DOHH2 (cell line): Measurements from ENCODE around the gene PPP1R3F.

Experiments used
- H3F3A ChIP-seq: fragments of 200-600 bp; sonication (generic), shearing (Covaris generic); 2 replicates; pipeline ENCODE4 v1.6.0; 2016; ENCODE audit warnings: antibody characterized with exemption, mild to moderate bottlenecking; ENCODE audit not compliant: control insufficient read depth, insufficient read depth
- H3K27ac ChIP-seq: fragments of 200-600 bp; sonication (generic); 2 replicates; pipeline ENCODE4 v1.5.1; 2014; ENCODE audit warnings: low read depth, mild to moderate bottlenecking, low read length, moderate library complexity
- H3K27me3 ChIP-seq: fragments of 200-600 bp; sonication (generic); 2 replicates; pipeline ENCODE4 v1.6.1; 2014; ENCODE audit warnings: mild to moderate bottlenecking, low read length, mixed read lengths; ENCODE audit not compliant: control insufficient read depth
- H3K36me3 ChIP-seq: fragments of 200-600 bp; sonication (generic); 2 replicates; pipeline ENCODE4 v1.6.1; 2014; ENCODE audit warnings: mild to moderate bottlenecking, low read length, moderate library complexity, mixed read lengths; ENCODE audit not compliant: control insufficient read depth
- H3K4me1 ChIP-seq: fragments of 200-600 bp; sonication (generic); 2 replicates; pipeline ENCODE4 v1.6.1; 2014; ENCODE audit warnings: mild to moderate bottlenecking, low read length, mixed read lengths; ENCODE audit not compliant: control insufficient read depth
- H3K4me2 ChIP-seq: fragments of 200-600 bp; sonication (generic); 2 replicates; pipeline ENCODE4 v1.6.0; 2014; ENCODE audit warnings: mild to moderate bottlenecking, low read length, moderate library complexity
- H3K4me3 ChIP-seq: fragments of 200-600 bp; sonication (generic); 2 replicates; pipeline ENCODE4 v1.5.1; 2014; ENCODE audit warnings: mild to moderate bottlenecking, low read length, mixed read lengths
- H3K79me2 ChIP-seq: fragments of 200-600 bp; sonication (generic); 2 replicates; pipeline ENCODE4 v1.6.1; 2014; ENCODE audit warnings: mild to moderate bottlenecking, low read length, mixed read lengths; ENCODE audit not compliant: control insufficient read depth
- H3K9me2 ChIP-seq: fragments of 200-600 bp; sonication (generic); replicated peaks from 2 replicates; pipeline ENCODE4 v1.6.1; 2014; ENCODE audit warnings: mild to moderate bottlenecking, low read length, mixed read lengths; ENCODE audit not compliant: control insufficient read depth
- H3K9me3 ChIP-seq: fragments of 200-600 bp; sonication (generic); 2 replicates; pipeline ENCODE4 v1.6.1; 2014; ENCODE audit warnings: antibody characterized with exemption, low read length, mixed read lengths; ENCODE audit not compliant: control insufficient read depth, insufficient read depth
- H4K20me1 ChIP-seq: fragments of 200-600 bp; sonication (generic); 2 replicates; pipeline ENCODE4 v1.6.0; 2014; ENCODE audit warnings: low read depth, mild to moderate bottlenecking, antibody characterized with exemption, low read length, moderate library complexity; ENCODE audit not compliant: control insufficient read depth, insufficient read depth
- EZH2phosphoT487 ChIP-seq: fragments of 200-600 bp; sonication (generic); IDR thresholded peaks from 2 replicates; pipeline ENCODE4 v1.6.1; 2017; ENCODE audit warnings: borderline replicate concordance, mild to moderate bottlenecking, antibody characterized with exemption, low read length, moderate library complexity, mixed read lengths
- TF ChIP-seq, protein P1 (sequence below): fragments of 200-600 bp; sonication (generic); IDR thresholded peaks from one replicate; pipeline ENCODE4 v1.5.1; 2014; ENCODE audit warnings: antibody characterized with exemption, mild to moderate bottlenecking, low read depth, low read length; ENCODE audit not compliant: poor library complexity, severe bottlenecking

The PPP1R3F gene

DNA sequence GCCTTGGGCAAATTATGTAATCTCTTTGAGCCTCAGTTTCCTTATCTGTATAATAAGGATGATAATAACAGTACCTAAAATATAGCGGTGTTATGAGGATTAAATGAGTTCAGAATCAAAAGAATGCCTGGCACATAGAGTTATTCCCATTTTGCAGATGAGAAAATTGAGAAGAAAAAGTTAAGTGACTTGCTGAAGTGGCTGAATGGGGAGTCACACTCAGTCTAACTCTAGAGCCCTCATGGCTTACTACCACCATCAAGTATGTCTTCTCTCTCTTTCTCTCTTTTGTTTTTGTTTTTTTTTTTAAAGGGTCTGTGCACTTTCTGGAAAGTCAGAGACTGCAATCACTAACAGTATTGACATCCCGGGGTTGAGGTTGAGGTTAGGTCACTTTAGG is 37.1 kb upstream of the PPP1R3F start:
- Histone ChIP-seq H3F3A (no peaks in the 10 kb centered on the region), H3K4me1 (peaks cover 9% of the 10 kb centered on the region; the same call in 1 of the 2 replicates), H3K27ac (no peak overlapping the region), H3K36me3 (no peaks in the 10 kb centered on the region), H3K79me2 (no peaks in the 10 kb centered on the region), H3K4me3 (no peak overlapping the region), H3K4me2 (no peak overlapping the region), H4K20me1 (no peaks in the 10 kb centered on the region), H3K27me3 (no peaks in the 10 kb centered on the region), H3K9me3 (no peaks in the 10 kb centered on the region), H3K9me2 (no peaks in the 10 kb centered on the region)
- TF ChIP-seq, protein P1, sequence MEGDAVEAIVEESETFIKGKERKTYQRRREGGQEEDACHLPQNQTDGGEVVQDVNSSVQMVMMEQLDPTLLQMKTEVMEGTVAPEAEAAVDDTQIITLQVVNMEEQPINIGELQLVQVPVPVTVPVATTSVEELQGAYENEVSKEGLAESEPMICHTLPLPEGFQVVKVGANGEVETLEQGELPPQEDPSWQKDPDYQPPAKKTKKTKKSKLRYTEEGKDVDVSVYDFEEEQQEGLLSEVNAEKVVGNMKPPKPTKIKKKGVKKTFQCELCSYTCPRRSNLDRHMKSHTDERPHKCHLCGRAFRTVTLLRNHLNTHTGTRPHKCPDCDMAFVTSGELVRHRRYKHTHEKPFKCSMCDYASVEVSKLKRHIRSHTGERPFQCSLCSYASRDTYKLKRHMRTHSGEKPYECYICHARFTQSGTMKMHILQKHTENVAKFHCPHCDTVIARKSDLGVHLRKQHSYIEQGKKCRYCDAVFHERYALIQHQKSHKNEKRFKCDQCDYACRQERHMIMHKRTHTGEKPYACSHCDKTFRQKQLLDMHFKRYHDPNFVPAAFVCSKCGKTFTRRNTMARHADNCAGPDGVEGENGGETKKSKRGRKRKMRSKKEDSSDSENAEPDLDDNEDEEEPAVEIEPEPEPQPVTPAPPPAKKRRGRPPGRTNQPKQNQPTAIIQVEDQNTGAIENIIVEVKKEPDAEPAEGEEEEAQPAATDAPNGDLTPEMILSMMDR = no peak
- TF ChIP-seq EZH2phosphoT487 = no peak

GRCh38 chrX:49233176-49233575 is 36.4 kb upstream of the PPP1R3F start, which contains the start of gene CACNA1F:
TSS of gene CACNA1F (minus strand) at chrX:49233340. CDS start at chrX:49233309, 31 bp downstream.
- Histone ChIP-seq H3K36me3 (no peaks in the 10 kb centered on the region), H3K4me3 (no peak within 1 kb of the TSS), H3K27ac (no peak within 1 kb of the TSS), H3K4me2 (no peak within 1 kb of the TSS), H3K79me2 (no peaks in the 10 kb centered on the region), H3F3A (no peaks in the 10 kb centered on the region), H3K9me3 (no peaks in the 10 kb centered on the region), H4K20me1 (no peaks in the 10 kb centered on the region), H3K27me3 (no peaks in the 10 kb centered on the region), H3K4me1 (peaks cover 9% of the 10 kb centered on the region; the same call in 1 of the 2 replicates), H3K9me2 (no peaks in the 10 kb centered on the region)
- TF ChIP-seq, protein P1 = no peak
- no peak for TF ChIP-seq EZH2phosphoT487

GRCh38 chrX:49233887-49234555 is 35.6 kb upstream of the PPP1R3F start:
- Histone ChIP-seq H3K4me1 (peaks cover 9% of the 10 kb centered on the region; the same call in 1 of the 2 replicates), H3K9me2 (no peaks in the 10 kb centered on the region), H3K27me3 (no peaks in the 10 kb centered on the region), H3K4me2 (no peak overlapping the region), H3F3A (no peaks in the 10 kb centered on the region), H3K36me3 (no peaks in the 10 kb centered on the region), H3K9me3 (no peaks in the 10 kb centered on the region), H3K4me3 (no peak overlapping the region), H3K79me2 (no peaks in the 10 kb centered on the region), H4K20me1 (no peaks in the 10 kb centered on the region), H3K27ac (no peak overlapping the region)
- no peak for TF ChIP-seq EZH2phosphoT487
- TF ChIP-seq, protein P1 = no peak
